Hematopoietic multipotent progenitor cell treated with erythropoietin and hydrocortisone succinate and interleukin-3 and kit ligand, for 4 days (in vitro differentiated cells): ENCODE data around the gene PCID2.
A peak's percentile ranks its signal among the peaks of the same experiment; 100 is the strongest.

ENCODE experiments used
- DNase-seq: peaks from one replicate; pipeline ENCODE4 v3.0.0-alpha.2; 2015

The PCID2 gene

DNA sequence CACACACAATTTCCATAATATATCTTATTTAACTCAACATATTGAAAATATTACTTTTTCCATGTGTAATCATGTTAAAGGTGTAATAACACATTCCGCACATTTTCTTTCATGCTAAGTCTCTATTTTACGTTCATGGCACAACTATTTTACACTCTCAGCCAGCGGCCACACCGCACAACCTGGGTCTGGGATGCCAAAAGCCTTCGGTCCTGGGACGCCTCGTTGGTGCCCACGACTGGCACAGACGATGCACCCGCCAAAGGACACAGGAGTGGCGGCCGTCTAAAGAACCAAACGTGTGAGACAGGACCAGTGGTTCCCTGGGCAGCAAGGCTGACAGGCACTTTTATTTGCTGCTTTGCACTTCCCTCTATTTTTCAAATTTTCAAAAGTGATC is 60.1 kb downstream of the PCID2 start:
- DNase-seq: no peak

DNA sequence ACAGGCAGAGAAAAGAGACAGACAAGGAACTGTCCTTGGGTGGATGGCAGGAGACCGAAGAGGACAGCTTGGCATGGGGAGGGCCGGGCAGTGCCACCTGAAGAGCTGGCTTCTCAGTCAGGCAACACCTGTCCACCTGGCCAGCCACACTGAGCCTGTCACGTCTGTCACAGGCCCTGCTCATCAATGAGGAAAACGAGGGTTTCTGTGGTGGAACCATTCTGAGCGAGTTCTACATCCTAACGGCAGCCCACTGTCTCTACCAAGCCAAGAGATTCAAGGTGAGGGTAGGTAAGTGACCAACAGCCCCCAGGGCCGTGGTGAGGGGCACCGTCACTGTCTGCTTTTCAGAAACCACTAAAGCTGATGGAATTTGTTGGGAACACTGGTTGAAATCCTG is 61.3 kb downstream of the PCID2 start:
- no peak for DNase-seq

GRCh38 chr13:113146750-113147149 is 61.7 kb downstream of the PCID2 start:
- DNase-seq: no peak

DNA sequence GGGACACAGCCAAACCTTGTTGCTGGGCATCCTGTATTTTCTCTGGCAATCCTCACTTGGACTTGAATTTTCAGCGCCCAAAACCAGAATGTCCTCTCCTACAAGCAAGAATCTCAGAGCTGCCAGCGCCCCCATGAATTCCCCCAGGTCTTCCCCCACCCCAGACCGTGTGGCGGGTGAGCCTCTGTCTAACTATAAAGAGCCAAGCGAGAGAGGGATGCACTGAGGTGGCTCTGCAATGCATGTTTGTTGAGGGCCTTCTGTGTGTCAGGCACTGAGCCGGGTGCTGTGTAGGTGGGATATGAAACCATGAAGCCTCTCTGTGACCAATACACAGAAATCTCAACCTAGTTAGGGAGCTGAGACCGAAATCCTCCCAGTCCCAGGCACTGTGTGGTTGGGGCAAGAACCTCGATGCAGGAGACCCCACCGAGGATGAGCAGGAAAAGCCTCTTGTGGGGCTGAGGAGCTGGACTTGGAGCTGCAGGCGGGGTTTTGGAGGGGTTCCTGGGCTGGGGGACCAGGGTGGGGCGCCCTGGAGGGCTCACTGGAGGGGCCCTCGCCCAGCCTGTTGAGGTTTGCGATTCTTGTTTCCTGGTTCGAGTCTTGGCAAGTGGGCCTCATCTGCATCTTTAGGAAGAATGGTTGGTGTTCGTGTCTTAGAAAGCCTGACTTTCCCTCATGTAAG is 62.4 kb downstream of the PCID2 start:
- no peak for DNase-seq

- DNase-seq: no peak
Observed at GRCh38 chr13:113145496-113145895, 63.0 kb downstream of the PCID2 start.

DNA sequence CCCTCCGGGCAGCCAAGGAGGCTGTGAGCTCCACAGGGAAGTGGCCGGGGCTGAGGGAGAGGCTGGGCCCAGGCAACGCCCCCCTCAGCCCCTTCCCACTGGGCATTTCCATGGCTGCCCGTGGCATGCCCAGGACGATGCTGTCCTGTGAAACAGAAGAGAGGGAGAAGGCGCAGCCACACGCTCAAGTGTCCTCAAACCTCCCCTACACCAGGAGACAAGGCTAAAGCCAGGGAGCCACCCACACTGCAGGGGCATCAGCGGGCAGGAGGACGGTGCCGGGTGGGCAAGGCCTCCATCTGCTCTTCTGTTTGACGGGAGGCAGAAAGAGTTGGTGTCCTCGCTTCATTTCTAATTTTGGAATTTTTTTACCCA is 64.2 kb downstream of the PCID2 start:
- no peak for DNase-seq

GRCh38 chr13:113143466-113144254 is 64.8 kb downstream of the PCID2 start:
- no peak for DNase-seq

- DNase-seq: no peak
Observed at GRCh38 chr13:113142876-113143275, 65.6 kb downstream of the PCID2 start.

DNA sequence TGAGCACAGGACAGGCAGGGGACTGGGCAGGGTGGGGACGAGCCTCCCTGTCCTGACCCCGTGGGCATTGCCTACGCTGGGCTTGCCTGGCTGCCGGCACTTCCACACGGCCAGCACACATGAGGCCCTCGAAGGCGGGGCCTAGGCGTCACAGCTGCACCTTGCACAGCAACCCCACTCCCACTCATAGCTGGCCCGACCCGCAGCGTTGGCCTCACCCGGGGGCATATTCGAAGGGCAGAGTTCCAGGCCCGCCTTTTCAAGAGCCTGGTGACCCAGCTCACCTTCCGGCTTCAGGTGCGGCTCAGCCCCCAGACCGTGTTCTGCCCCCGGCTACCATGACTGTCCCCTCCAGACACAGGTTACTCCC is 66.9 kb downstream of the PCID2 start:
- DNase-seq: no peak

GRCh38 chr13:113140677-113141600 is 67.5 kb downstream of the PCID2 start:
- DNase-seq: no peak

GRCh38 chr13:113139577-113139976 is 68.9 kb downstream of the PCID2 start:
- DNase-seq: no peak

DNA sequence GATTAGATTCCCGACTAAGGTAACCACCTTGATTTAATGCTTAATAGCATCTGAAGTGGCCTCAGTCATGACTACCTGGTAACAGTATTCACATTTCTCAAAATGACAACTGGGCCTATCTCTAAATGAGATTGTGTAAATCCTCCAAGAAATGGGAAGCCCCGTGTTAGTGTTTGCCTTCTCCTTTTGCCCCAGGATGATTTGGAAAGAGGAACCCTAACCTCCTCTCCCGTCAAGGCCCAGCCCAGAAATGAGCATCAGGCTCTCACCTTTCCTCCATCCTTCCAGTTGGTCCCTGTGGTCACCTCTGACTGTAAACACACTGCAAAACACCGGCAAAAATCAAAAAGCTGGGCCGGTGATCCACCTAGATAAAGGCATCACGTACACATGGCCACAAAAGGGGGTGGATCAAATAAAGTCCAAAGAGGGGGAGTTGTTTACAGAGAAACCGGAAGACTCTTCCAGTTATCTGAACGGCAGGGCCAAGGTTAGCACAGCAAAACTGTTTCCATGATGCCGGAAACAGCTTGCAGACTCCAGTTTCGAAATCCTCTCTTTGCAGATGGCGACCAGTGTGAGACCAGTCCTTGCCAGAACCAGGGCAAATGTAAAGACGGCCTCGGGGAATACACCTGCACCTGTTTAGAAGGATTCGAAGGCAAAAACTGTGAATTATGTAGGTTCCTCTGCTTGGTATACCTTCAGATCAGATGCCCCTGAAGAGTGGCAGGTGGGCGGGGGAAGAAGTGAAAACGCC is 69.5 kb downstream of the PCID2 start:
- DNase-seq: no peak

- DNase-seq: no peak
Observed at GRCh38 chr13:113137691-113138298, 70.7 kb downstream of the PCID2 start.

DNA sequence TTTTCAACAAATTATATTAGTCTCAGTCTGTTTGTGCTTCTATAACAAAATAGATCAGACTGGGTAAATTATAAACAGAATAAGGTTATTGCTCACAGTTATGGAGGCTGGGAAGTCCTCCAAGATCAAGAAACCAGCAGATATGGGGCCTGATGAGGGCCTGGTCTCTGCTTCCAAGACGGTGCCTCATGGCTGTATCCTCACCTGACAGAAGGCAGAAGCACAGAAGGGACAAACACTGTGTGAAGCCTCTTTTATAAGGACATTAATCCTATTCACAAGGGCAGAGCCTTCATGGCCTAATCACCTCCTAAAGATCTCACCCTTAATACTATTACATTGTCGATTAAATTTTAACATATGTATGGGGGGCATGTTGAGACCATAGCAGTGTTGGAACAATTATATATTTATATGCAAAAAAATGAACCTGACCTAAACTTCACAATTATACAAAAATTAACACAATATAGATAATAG is 73.1 kb downstream of the PCID2 start:
- DNase-seq: no peak

GRCh38 chr13:113129921-113130750 is 78.3 kb downstream of the PCID2 start:
- DNase-seq: peak; percentile 51

DNA sequence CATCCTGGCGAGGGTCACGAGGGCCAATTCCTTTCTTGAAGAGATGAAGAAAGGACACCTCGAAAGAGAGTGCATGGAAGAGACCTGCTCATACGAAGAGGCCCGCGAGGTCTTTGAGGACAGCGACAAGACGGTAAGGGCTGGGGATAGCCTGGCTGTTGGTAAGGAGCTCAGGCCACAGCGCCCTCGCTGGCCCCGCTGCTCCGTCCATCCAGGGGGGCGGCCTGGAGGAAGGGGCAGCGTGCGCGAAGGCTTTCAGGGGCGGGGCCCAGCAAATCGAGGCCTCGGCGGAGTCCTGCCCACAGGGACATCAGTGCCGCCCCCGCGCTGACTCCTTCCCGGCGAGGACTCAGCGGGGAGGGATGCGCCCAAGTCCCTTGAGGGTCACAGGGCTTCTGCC is 79.0 kb downstream of the PCID2 start:
- DNase-seq: no peak
